Ishikawa (cell line): ENCODE measurements around the gene HIGD1A.

Source experiments
- CEBPB ChIP-seq: IDR thresholded peaks from 2 replicates; pipeline ENCODE4 v1.6.1; 2012
- CREB1 ChIP-seq: IDR thresholded peaks from 2 replicates; pipeline ENCODE4 v1.6.1; 2012; ENCODE audit warnings: low read depth
- EP300 ChIP-seq: IDR thresholded peaks from 2 replicates; pipeline ENCODE4 v1.6.1; 2012; ENCODE audit warnings: borderline replicate concordance
- FOXM1 ChIP-seq: IDR thresholded peaks from 2 replicates; pipeline ENCODE4 v1.6.1; 2012; ENCODE audit warnings: low read depth, borderline replicate concordance
- NFIC ChIP-seq: IDR thresholded peaks from 2 replicates; pipeline ENCODE4 v1.6.1; 2012
- RAD21 ChIP-seq: IDR thresholded peaks from 2 replicates; pipeline ENCODE4 v1.6.1; 2012; ENCODE audit warnings: low read depth
- TAF1 ChIP-seq: IDR thresholded peaks from 2 replicates; pipeline ENCODE4 v1.6.1; 2012; ENCODE audit warnings: low read depth, mild to moderate bottlenecking
- TEAD4 ChIP-seq: IDR thresholded peaks from 2 replicates; pipeline ENCODE4 v1.6.1; 2012
- YY1 ChIP-seq: IDR thresholded peaks from 2 replicates; pipeline ENCODE4 v1.6.1; 2012; ENCODE audit warnings: low read depth
- TF ChIP-seq, protein P1 (sequence below): IDR thresholded peaks from 2 replicates; pipeline ENCODE4 v1.6.1; 2012
- TF ChIP-seq, protein P2 (sequence below): IDR thresholded peaks from 2 replicates; pipeline ENCODE4 v1.6.1; 2012; ENCODE audit warnings: low read depth, mild to moderate bottlenecking

DNA sequence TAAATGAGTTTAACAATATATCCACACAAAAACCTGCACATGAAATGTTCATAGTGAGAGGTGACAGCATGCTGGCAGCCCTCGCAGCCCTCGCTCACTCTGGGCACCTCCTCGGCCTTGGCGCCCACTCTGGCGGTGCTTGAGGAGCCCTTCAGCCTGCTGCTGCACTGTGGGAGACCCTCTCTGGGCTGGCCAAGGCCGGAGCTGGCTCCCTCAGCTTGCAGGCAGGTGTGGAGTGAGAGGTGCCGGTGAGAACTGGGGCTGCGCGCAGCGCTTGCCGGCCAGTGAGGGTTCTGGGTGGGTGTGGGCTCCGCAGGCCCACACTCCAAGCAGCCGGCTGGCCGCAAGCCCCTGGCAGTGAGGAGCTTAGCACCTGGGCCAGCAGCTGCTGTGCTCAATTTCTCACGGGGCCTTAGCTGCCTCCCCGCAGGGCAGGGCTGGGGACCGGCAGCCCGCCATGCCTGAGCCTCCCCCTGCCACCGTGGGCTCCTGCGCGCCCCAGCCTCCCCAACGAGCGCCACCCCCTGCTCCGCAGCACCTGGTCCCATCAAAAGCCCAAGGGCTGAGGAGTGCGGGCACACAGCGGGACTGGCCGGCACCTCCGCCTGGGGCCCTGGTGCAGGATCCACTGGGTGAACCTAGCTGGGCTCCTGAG lies 34.7 kb downstream of the HIGD1A start:
- TF ChIP-seq CEBPB = no peak
- TF ChIP-seq, protein P1, sequence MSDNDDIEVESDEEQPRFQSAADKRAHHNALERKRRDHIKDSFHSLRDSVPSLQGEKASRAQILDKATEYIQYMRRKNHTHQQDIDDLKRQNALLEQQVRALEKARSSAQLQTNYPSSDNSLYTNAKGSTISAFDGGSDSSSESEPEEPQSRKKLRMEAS = no peak
- TF ChIP-seq FOXM1 = no peak
- TF ChIP-seq EP300 = no peak
- TF ChIP-seq CREB1 = no peak
- TF ChIP-seq, protein P2, sequence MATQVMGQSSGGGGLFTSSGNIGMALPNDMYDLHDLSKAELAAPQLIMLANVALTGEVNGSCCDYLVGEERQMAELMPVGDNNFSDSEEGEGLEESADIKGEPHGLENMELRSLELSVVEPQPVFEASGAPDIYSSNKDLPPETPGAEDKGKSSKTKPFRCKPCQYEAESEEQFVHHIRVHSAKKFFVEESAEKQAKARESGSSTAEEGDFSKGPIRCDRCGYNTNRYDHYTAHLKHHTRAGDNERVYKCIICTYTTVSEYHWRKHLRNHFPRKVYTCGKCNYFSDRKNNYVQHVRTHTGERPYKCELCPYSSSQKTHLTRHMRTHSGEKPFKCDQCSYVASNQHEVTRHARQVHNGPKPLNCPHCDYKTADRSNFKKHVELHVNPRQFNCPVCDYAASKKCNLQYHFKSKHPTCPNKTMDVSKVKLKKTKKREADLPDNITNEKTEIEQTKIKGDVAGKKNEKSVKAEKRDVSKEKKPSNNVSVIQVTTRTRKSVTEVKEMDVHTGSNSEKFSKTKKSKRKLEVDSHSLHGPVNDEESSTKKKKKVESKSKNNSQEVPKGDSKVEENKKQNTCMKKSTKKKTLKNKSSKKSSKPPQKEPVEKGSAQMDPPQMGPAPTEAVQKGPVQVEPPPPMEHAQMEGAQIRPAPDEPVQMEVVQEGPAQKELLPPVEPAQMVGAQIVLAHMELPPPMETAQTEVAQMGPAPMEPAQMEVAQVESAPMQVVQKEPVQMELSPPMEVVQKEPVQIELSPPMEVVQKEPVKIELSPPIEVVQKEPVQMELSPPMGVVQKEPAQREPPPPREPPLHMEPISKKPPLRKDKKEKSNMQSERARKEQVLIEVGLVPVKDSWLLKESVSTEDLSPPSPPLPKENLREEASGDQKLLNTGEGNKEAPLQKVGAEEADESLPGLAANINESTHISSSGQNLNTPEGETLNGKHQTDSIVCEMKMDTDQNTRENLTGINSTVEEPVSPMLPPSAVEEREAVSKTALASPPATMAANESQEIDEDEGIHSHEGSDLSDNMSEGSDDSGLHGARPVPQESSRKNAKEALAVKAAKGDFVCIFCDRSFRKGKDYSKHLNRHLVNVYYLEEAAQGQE = no peak
- no peak for TF ChIP-seq YY1
- TF ChIP-seq TAF1 = no peak
- TF ChIP-seq RAD21 = no peak
- no peak for TF ChIP-seq NFIC
- TF ChIP-seq TEAD4 = no peak
